ENCODE data around the gene ZNF865.
"Not testable (repeated sequence)": the region's sequence is repeated elsewhere in the genome, so short reads cannot be mapped to it uniquely, and the experiment has no call there.

GRCh38 chr19:55573929-55574328 is 31.5 kb upstream of the ZNF865 start:
- TF ChIP-seq, protein P1, sequence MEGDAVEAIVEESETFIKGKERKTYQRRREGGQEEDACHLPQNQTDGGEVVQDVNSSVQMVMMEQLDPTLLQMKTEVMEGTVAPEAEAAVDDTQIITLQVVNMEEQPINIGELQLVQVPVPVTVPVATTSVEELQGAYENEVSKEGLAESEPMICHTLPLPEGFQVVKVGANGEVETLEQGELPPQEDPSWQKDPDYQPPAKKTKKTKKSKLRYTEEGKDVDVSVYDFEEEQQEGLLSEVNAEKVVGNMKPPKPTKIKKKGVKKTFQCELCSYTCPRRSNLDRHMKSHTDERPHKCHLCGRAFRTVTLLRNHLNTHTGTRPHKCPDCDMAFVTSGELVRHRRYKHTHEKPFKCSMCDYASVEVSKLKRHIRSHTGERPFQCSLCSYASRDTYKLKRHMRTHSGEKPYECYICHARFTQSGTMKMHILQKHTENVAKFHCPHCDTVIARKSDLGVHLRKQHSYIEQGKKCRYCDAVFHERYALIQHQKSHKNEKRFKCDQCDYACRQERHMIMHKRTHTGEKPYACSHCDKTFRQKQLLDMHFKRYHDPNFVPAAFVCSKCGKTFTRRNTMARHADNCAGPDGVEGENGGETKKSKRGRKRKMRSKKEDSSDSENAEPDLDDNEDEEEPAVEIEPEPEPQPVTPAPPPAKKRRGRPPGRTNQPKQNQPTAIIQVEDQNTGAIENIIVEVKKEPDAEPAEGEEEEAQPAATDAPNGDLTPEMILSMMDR (IDR thresholded peaks at IDR 0.05; ENCODE audit: low read length), result not testable (repeated sequence)
- not testable (repeated sequence) for TF ChIP-seq EZH2 (IDR thresholded peaks at IDR 0.05; ENCODE audit: borderline replicate concordance, low read length)
